NCI-H524 (cell line): ENCODE data around the gene FCMR.
A peak's percentile ranks its signal among the peaks of the same experiment; 100 is the strongest.
"Not testable (repeated sequence)": the region's sequence is repeated elsewhere in the genome, so short reads cannot be mapped to it uniquely, and the experiment has no call there.

Experiments
- DNase-seq, 2 experiments: peaks; one replicate each; lab custom pipeline; 2025; lab: John Stamatoyannopoulos, UW

Gene FCMR

DNA sequence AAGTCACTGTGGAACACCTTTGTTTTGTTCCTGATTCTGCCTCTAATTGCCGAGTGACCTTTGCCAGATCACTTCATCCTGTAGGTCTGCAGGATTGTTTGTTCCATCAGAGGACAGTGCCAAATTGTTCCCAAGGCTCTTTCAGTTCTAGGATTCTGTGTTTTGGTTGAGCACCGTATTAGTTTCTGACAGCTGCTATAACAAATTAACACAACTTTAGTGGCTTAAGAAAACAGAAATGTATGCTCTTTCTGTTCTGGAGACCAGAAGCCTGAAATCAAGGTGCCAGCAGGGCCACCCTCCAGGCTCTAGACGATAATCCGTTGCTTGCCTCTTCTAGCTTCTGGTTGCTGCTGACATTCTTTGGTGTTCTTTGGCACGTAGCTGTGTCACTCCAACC, 27.9 kb upstream of the FCMR start:
- DNase-seq, result no peak

DNA sequence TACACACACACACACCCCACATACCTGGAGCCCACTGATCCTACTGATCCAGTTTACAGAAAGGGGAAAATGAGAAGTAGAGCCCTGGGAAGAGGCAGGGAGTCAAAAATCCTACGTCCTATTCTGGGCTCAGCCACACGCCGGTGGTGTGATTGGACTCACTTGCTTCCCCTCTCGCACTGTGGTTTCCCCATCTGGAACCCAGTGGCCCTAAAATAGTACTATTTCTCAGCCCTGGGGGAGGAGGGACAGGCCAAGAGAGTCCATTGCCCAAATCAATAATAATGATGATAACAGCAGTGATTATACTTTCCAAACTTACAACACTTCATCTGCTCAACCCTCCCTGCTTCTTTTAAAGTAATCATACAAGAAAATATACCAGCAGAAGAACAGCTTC, 27.5 kb upstream of the FCMR start:
- no peak for DNase-seq

DNA sequence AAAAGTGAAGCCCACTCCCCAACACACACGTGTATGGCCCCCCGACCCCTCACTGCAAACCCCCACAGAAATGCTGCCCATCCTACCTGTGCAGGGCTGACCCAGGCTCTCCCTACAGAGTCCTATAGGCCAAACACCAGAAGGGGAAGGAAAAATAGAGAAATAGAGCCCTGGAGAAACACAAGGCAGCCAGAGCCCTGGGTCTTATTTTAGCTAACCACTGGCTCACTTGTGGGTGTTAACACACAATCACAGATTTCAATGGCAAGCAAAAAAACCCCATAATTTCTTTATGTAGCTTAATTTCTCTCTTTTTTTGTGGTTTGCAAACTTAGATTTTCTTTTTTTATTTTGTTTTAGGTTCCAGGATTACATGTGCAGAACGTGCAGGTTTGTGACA, 25.5 kb upstream of the FCMR start:
- no peak for DNase-seq

DNA sequence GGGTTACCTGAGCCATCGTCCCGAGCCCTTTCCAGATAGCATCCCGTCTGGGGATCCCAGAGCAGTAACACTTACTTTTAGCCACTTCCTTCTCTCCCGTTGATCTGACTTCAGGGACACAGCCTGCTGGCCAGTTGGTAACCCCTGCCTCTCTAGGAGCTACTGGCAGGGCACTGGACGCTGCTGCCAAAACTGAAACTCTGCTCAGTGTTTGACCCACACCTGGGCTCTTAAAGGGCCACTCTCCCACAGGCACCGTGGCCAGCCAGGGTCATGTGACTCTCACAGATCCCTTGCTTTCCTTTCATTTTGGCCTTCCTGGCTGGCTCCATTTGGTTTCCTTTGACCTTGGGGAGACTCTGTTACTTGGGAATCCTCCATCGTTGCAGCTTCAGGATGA, 24.5 kb upstream of the FCMR start, which contains the start of gene PIGR:
Gene PIGR (minus strand): TSS at position 206 of the 400 bp plus-strand sequence. CDS start 5,935 bp downstream, outside the sequence.
- DNase-seq, result no peak

DNA sequence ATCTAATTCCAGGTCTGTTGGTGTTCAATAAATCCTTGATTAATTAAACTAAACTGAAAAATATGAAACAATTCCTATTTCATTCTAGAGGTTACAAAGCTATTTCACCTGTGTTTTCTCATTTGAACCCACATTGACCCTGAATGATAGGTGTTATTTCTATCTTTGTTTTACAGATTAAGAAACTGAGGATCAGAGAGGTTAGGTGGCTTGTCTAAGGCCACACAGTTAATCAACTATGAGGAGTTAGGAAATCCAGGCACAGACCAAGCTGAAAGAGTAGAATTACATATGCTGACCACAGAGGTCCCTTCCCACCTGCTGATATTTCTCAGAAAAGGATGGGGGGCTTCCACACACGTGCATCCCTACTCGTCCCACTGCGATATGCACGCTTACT, 24.0 kb upstream of the FCMR start:
- DNase-seq, result no peak

DNA sequence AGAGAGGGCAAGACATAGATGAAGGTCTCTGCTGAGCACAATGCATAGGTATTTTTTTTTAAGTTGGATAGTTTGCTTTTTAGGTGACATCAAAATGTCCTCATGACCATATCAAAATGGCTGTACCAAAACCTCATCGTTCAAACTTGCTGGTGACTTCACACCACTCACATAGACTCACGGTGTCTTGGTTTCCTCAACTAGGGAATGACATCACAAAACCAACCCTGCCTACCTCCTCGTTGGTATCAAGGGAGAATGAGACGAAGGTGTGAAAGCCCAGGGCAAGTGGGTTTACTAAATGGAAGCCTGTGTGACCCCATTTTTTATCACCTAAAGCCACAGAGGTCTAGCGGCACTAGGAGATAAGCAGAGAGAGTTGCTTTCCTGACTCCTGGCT, 23.0 kb upstream of the FCMR start:
- DNase-seq, result no peak

DNA sequence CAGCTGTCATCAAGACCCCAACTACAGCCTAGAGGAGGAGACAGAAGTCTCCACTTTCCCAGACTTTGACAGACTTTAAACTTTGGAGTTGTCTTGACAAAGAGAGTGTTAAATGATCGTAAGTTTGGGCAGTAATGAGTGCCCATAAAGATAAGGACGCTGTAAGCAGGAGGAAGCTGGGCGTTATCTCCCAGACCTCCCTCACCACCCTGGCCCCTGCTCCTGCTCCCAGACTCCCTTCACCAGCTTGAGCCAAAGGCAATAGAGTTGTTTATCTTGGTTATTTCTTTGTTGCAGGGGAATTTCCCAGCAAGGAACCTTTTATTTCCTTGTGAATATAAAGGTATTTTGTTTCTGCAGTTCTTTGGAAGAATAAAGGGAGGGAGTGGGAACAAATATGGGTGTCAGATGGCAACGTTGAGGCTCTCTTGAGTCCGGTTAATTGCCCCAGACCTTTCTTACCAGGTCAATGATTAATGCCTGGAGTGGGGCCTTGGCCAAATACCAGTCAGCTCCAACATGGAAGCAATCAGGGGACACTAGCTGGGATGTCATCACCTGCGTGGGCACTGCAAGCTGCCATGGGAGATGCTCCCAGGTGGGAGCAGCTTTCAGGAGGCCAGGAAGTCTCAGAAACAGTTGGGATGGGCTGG, 20.2 kb upstream of the FCMR start:
- no peak for DNase-seq

DNA sequence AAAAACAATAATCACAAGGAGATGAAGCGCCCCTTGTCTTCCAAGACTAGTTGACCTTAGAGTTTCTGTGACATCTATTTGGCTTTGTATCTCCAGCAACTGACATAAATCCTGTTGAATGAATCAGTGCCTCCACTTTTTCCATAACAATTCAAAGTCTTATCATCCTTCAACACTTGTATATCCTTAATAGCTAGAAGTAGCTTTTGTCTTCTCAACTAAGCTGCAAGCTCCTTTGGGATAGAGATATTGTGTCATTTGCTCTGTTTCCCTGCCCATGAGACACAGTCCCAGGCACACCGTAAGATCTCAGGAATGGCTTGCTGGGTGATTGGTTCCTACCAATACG, 18.8 kb upstream of the FCMR start:
- DNase-seq, result no peak

DNA sequence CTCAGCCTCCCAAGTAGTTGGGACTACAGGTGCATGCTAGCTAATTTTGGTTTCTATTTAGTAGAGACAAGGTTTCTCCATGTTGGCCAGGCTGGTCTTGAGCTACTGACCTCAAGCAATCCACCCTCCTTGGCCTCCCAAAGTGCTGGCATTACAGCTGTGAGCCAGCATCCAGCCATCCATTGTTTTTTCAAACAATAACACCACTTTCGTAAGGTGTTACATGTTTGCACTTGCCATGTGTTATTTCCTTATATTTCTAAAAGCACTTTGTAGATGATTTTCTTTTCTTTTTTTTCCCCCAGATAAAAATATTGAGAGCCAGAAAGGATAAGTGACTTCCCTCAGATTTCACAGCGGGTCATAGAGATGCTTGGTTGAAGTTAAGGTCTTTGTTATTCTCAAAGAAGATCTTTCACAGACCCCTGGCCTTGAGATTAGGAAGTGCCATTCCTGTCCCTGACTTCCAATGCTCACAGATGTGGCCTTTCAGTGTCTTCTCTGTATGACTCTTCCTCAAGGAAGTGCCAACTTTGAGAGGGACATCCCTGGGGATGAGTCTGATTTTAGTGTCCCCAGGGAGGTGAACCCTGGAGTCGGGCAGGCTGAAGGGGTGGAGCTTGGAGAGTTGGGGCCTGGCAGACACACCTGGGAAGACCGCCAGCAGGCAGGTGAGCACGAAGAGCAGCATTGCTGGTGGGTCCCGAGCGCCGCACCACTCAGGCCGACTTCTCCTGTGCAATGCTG, 18.3 kb upstream of the FCMR start:
- no peak for DNase-seq

DNA sequence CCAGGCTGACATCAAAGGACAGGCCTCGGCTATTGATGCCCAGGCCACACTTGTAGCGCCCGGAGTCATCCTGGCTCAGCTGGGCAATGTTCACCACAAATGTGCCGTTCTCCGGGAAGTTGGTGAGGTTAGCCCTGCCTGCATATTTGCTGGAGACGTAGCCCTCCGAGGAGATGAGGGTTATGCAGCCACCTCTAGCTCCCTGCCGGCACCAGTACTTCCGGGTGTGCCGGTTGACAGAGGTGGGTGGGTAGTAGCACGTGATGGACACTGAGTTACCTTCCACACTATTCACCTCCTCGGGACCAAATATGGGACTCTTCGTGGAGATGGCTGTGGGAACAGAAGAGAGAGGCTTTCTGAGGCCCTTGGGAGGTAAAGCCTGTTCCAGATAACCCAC, 17.4 kb upstream of the FCMR start:
- no peak for DNase-seq

DNA sequence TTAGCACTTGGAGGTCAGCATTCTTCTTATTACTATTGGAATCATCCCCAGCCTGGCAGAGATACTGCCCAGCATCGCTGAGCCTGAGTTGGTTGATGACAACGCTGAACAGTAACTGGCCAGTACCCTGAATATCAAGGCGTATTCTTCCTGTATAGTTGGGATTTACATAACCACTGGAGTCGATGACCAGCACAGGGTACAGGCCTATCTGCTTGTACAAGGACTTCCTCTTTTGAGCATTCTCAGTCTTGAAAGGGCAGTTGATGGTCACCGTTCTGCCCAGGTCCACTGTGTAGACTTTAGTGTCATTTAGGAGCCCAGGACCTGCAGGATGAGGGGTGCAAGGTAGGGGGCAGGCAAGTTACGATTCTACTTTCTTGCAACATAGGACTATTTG, 15.7 kb upstream of the FCMR start:
- DNase-seq, result no peak

DNA sequence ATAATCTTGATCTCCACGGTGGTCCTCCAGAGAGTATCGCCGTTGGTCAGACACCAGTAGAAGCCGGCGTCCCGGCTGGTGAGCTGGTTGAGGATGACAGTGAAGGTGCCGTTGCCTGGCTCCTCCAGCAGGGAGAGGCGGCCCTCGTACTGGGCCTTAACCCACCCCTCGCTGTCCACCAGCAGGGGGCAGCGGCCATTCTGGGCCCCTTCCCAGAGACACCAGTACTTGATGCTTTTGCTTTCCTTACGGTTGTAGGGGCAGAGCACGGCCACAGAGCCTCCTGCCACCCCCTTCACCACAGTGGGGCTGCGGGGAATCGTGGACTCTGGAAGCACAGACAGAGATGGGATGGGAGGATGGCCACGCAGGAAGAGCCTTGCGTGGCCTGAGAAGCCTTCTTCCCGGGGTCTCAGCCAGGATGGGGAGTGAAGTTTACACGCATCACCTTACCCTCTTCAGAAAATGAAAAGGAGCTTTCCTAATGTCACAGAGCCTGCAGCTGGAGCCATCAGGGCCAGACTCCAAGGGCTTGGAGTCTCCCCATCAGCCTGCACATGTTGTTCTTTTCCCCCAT, 13.8 kb upstream of the FCMR start:
- DNase-seq, result no peak

DNA sequence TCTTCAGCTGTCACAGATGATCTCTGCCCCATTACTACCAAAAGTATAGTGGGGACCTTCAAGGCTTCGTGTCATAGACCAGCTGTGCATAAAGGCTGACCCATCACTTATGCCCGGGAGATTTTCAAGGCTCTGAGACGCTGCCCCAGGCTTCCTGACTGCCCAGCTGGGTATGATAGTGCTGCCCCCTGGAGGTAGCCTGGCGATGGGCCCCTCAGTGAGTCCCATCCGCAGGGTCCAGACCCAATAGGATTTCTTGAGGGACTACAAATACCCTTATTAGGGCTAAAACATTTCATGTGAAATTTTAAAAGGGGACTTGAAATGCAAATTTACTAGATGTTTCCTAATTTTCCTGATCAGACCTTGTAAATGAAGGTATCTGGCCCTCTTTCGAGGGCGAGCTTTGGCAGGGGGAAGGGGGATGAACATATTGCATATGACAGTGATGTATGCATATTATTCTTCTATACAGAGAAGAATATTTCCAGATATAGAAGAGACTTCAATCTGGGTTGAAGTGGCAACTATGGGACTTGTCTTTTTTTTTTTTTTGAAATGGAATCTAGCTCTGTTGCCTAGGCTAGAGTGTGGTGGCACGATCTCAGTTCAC, 11.7 kb upstream of the FCMR start:
- no peak for DNase-seq

DNA sequence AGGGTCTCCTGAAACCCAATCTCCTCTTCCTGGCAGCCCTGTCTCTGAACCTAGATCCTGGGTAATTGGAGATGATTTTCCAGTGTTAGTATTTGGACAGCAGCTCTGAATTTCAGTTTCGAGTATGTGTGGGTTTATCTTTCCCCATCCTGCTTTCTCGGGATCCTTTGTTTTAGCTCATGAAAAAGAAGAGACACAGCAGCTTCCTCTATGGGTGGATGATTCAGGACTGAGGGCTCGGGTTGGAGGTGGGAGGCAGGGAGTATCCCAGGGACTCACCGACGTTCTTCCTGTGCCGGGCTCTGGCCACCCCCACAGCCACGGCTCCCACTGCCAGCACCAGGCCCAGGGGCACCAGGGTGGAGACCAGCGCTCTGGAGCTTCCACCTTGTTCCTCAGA, 10.4 kb upstream of the FCMR start:
- no peak for DNase-seq

DNA sequence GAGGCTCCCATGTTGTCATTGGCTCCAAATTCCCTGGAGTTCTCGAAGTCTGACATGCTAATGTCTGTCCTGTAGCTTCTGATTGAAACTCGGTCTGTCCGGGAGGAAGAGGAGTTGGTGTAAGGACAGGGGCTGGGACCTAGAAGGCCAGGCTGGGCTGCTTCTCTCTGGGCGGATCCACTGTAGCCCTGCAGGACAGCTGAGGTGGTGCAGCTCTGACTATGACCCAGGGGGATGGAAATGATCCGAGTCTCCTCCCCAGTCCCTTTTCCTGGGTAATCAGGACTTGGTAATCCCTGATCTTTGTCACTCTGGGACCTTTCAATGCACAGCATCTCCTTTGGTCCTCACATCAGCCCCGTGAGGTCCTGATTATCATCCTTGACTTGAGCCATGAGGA, 10.0 kb upstream of the FCMR start:
- DNase-seq, result no peak

DNA sequence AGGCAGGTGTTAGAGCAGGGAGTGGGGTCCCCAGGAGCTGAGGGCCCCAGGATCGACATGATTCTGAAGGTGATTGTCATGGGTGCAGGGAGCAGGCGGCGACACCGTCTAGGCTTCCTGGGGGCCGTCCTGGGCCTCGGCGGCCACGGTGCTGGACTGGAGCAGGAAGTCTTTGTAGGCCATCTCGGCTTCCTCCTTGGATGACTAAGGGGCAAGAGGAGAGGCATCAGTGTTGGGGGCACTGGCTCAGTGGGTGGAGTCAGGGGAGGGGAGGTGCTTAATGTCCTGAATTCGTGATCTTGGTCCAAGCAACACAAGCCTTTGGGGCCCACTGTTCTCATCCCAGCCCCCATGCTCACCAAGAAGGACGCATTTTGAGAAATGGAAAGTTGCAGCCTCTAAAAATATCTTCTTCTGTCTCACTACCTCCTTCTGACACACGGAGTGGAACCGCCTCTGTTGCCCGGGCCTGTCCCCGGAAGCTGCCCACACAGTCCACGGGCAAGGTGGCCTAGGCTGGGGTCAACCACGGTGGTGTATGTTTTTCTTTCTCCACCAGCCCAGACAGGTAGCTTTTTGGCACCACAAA, 8.6 kb upstream of the FCMR start:
- DNase-seq, result no peak

DNA sequence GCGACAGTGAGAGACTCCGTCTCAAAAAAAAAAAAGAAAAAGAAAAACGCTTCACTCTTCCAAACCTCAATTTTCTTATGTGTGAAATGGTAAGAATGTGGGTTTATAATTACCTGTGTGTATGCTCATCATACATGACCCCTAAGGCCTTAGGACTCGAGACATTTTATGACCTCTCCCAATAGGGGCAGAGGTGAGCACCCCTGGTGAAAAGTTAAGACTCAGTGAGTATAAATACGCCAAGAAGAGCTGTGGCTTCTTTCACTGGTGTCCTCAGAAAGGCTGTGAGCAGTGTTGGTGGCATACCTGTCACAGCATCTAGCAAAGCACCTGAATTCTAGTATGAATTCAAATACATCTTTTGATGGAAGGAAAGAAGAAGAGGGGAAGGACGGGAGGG, 7.8 kb upstream of the FCMR start:
- DNase-seq, result no peak

DNA sequence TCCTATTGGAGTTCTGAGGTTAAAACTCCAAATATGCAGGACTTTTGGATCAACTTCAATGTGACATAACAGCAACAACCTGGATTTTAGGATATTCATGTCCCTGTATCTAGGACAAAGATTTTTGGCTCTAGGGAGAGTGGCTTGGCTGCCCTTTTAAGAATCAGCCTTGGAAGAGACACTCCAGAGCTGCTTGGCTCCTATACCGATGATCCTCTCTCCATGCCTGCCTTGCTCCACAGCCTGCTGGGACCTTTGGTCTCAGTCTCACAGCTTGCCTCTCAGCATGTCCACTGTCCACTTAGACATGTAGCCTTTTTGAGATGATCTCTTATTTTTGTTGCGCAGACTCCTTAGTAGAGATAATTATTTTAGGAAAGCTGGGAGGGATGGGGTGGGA, 4.5 kb upstream of the FCMR start:
- DNase-seq, result no peak

DNA sequence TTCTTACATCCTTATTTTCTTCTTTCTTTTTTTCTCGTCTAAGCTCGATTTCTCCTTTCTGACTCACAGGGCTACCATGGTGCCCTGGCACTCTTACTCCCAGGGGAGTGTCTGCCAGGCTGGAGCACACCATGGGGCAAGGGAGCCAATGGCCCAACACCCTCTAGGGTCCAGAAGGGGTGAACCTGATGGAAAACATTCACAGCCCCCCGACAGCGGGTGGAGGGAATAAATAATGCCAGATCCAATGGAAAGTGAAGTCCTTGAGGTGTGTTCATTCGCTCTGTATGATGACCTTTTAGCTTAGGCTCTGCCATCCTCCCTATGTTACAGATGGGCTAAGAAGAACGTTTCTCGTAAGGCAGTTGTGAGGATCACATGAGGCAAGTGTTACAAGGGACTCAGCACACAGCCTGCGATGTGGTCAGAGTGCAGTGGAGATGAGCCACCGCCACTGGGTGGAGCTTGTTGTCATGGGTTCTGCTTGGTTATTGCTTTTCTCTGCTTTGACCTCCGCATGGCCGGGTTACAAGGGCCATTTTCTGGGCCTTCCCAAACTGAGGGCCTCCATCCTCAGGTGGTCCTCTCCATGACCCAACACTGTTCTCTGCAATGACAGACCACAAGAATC, 3.5 kb upstream of the FCMR start:
- peak in 1 of 2 experiments; percentile 2 for DNase-seq

DNA sequence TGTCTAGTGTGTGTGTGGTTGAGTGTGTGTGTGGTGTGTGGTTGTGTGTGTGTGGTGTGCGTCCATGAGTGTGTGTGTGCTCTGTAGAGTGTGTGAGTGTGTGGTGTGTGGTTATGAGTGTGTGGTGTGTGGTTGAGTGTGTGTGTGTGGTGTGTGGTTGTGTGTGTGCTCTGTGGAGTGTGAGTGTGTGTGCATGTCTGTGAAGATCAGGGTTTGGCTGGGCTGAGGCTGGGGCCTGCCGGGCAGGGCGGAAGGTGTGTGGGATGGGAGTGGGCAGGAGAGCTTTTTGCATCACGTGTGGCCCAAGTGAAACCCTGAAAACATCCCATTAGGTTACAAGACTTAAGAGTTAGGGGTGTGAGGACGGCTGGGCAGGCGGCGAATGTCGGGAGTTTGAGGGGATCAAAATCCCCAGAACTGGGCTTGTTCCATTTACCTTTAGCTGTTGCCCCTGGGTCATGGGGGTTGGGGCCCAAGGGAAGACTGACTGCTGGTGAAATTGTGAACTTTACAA, 2.9 kb upstream of the FCMR start:
- no peak for DNase-seq

DNA sequence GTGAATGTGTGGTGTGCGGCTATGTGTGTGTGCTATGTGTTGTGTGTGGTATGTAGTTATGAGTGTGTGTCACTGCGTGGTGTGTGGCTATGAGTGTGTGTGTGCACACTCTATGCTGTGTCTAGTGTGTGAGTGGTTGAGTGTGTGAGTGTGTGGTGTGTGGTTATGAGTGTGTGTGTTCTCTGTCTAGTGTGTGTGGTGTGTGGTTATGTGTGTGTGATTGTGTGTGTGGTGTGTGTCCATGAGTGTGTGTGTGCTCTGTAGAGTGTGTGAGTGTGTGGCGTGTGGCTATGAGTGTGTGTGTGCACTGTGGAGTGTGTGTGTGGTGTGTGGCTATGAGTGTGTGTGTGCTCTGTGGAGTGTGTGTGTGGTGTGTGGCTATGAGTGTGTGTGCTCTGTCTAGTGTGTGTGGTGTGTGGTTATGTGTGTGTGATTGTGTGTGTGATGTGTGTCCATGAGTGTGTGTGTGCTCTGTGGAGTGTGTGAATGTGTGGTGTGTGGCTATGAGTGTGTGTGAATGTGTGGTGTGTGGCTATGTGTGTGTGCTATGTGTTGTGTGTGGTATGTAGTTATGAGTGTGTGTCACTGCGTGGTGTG, 2.3 kb upstream of the FCMR start:
- not testable (repeated sequence) for DNase-seq
